Motor neuron (in vitro differentiated cells): ENCODE measurements around the gene LDAH. TPM values are rescaled to one million over a fixed set of nuclear protein-coding genes. Genes with fewer than 3 reads are reported as not detected.

ENCODE experiments used
- ATAC-seq, 8 experiments: fragments of 200-7000 bp; cut with Tn5 transposase; replicated peaks in 6 of 8; 2 replicates each; pipeline ENCODE4 v1.8.0; 2021; ENCODE audit warnings: mild to moderate bottlenecking in 8 of 8, moderate library complexity in 8 of 8
- H3K27ac ChIP-seq, 2 donors: fragments of 250-450 bp; sonication (Bioruptor Pico); 2 replicates each; pipeline ENCODE4 v1.9.0; 2021; ENCODE audit warnings: antibody characterized with exemption in 2 of 2, mild to moderate bottlenecking in 2 of 2, moderate library complexity in 1 of 2
- H3K4me1 ChIP-seq, 2 donors: fragments of 250-450 bp; sonication (Bioruptor Pico); replicated peaks in 1 of 2; 2 replicates each; pipeline ENCODE4 v1.6.1; 2021; ENCODE audit warnings: antibody characterized with exemption in 2 of 2, mild to moderate bottlenecking in 2 of 2, moderate library complexity in 1 of 2
- H3K4me3 ChIP-seq, 5 donors: fragments of 250-450 bp; sonication (Bioruptor Pico); 2 replicates each; pipeline ENCODE4 v1.9.0; 2021; ENCODE audit warnings: antibody characterized with exemption in 5 of 5, mild to moderate bottlenecking in 5 of 5, moderate library complexity in 4 of 5
- WGBS, 10 experiments: fragments of 450-650 bp; shearing (Covaris generic); methylation state at CpG; one replicate each; pipeline ENCODE4 v1.0.0; 2022; 5-methylcytosine and 5-hydroxymethylcytosine counted together
- in situ Hi-C, 9 experiments: fragments of 400-800 bp; cut with MboI; loops; one replicate each; pipeline ENCODE4 v1.15.0; 2021; ENCODE audit warnings: low sequenced_read_pairs in 9 of 9, low pct_unique_long_range_greater_than_20kb in 2 of 9; ENCODE audit not compliant: unreplicated experiment in 9 of 9
- total RNA-seq, 8 experiments: library from RNA; unstranded; fragments of 300-600 nt; gene quantifications; 2 replicates each; pipeline versions ENCODE4 v1.2.3 to v1.2.4, GENCODE V29; 2022

The LDAH gene
- total RNA-seq, 8 experiments from 2014 or later = 14.8 to 28.4 (median 23.3) TPM

- no peak for ATAC-seq
- Histone ChIP-seq H3K27ac (no peak overlapping the region), H3K4me3 (no peak overlapping the region), H3K4me1 (peaks cover 16 to 22% of the 10 kb centered on the region in 2 donors)
- in situ Hi-C loops = loop anchor here in 5 of 9 experiments (10.0 to 25.0 kb wide), 4 partner anchors 203 to 535 kb away; partner anchors contain the start of gene RHOB (in 4 of the 5)
- 40 to 100% (median 77%) methylated on average over 1 to 8 of the region's 8 CpGs; no CpG with 5 or more reads in 5 of the 10 experiments for WGBS, 10 experiments
Measured at GRCh38 chr2:20647738-20648137, 175.2 kb downstream of the LDAH start.

- in situ Hi-C loops = loop anchor here in 5 of 9 experiments (10.0 to 25.0 kb wide), 4 partner anchors 202 to 535 kb away; partner anchors contain the start of gene RHOB (in 4 of the 5)
- WGBS, 10 experiments = 79% methylated on average over 2 of the region's 3 CpGs; no CpG with 5 or more reads in 9 of the 10 experiments
- no peak for ATAC-seq
- Histone ChIP-seq H3K4me3 (no peak overlapping the region), H3K27ac (no peak overlapping the region), H3K4me1 (peaks cover 17 to 23% of the 10 kb centered on the region in 2 donors)
Measured at GRCh38 chr2:20647211-20647610, 175.7 kb downstream of the LDAH start.

GRCh38 chr2:20646446-20646845, 176.5 kb downstream of the LDAH start:
- no peak overlapping the region for H3K27ac ChIP-seq
- in situ Hi-C loops = loop anchor here in 5 of 9 experiments (10.0 to 25.0 kb wide), 4 partner anchors 202 to 534 kb away; partner anchors contain the start of gene RHOB (in 4 of the 5)
- 80 to 100% (median 97%) methylated on average over 1 to 13 of the region's 20 CpGs; no CpG with 5 or more reads in 4 of the 10 experiments for whole genome bisulfite sequencing, 10 experiments
- no peak for ATAC-seq
- H3K4me3 ChIP-seq = no peak overlapping the region
- H3K4me1 ChIP-seq = peaks cover 20 to 26% of the 10 kb centered on the region in 2 donors

GRCh38 chr2:20645761-20646160, 177.1 kb downstream of the LDAH start:
- Histone ChIP-seq H3K4me3 (no peak overlapping the region), H3K4me1 (peaks cover 27 to 30% of the 10 kb centered on the region in 2 donors), H3K27ac (no peak overlapping the region)
- no peak for ATAC-seq
- in situ Hi-C loops = loop anchor here in 5 of 9 experiments (10.0 to 25.0 kb wide), 4 partner anchors 201 to 533 kb away; partner anchors contain the start of gene RHOB (in 4 of the 5)
- WGBS, 10 experiments = 73 to 100% (median 79%) methylated on average over 2 to 4 of the region's 10 CpGs; no CpG with 5 or more reads in 7 of the 10 experiments

- Histone ChIP-seq H3K27ac (no peak overlapping the region), H3K4me3 (no peak overlapping the region), H3K4me1 (peaks cover 27 to 28% of the 10 kb centered on the region in 2 donors)
- no peak for ATAC-seq
- in situ Hi-C loops = loop anchor here in 5 of 9 experiments (10.0 to 25.0 kb wide), 4 partner anchors 200 to 533 kb away; partner anchors contain the start of gene RHOB (in 4 of the 5)
- WGBS, 10 experiments = 60 to 100% (median 95%) methylated on average over 1 to 3 of the region's 14 CpGs; no CpG with 5 or more reads in 6 of the 10 experiments
Measured at GRCh38 chr2:20645301-20645701, 177.6 kb downstream of the LDAH start.

- ATAC-seq = no peak
- H3K4me1 ChIP-seq = peaks cover 24 to 27% of the 10 kb centered on the region in 2 donors
- in situ Hi-C loops = loop anchor here in 5 of 9 experiments (10.0 to 25.0 kb wide), 4 partner anchors 199 to 532 kb away; partner anchors contain the start of gene RHOB (in 4 of the 5)
- H3K4me3 ChIP-seq = no peak overlapping the region
- 46 to 90% (median 79%) methylated on average over 1 to 3 of the region's 3 CpGs; no CpG with 5 or more reads in 2 of the 10 experiments for WGBS, 10 experiments
- H3K27ac ChIP-seq = no peak overlapping the region
Measured at GRCh38 chr2:20643826-20644225, 179.1 kb downstream of the LDAH start.

- peaks cover 18 to 21% of the 10 kb centered on the region in 2 donors for H3K4me1 ChIP-seq
- in situ Hi-C loops = loop anchor here in 5 of 9 experiments (10.0 to 25.0 kb wide), 4 partner anchors 198 to 531 kb away; partner anchors contain the start of gene RHOB (in 4 of the 5)
- WGBS, 10 experiments = 77 to 100% (median 90%) methylated on average over 1 to 4 of the region's 7 CpGs; no CpG with 5 or more reads in 3 of the 10 experiments
Measured at GRCh38 chr2:20643060-20643459, 179.8 kb downstream of the LDAH start.

GRCh38 chr2:20642055-20642971, 180.6 kb downstream of the LDAH start:
- H3K4me3 ChIP-seq = no peak overlapping the region
- H3K4me1 ChIP-seq = peaks cover 12 to 16% of the 10 kb centered on the region in 2 donors
- in situ Hi-C loops = loop anchor here in 5 of 9 experiments (10.0 to 25.0 kb wide), 4 partner anchors 198 to 530 kb away; partner anchors contain the start of gene RHOB (in 4 of the 5)
- ATAC-seq = peak; percentile 71 to 100 (median 82)
- WGBS, 10 experiments = 0 to 100% (median 58%) methylated on average over 1 to 11 of the region's 26 CpGs; no CpG with 5 or more reads in 3 of the 10 experiments
- peak overlapping the region in 1 of 2 donors; percentile 72 for H3K27ac ChIP-seq

More at GRCh38 chr2:20643060-20643459, 179.8 kb downstream of the LDAH start:
- no peak for ATAC-seq
- H3K27ac ChIP-seq = no peak overlapping the region
- H3K4me3 ChIP-seq = no peak overlapping the region

GRCh38 chr2:20641123-20641985, 181.5 kb downstream of the LDAH start:
- peak overlapping the region; percentile 39 to 72 for H3K27ac ChIP-seq
- 20 to 100% (median 72%) methylated on average over 1 to 13 of the region's 23 CpGs; no CpG with 5 or more reads in 3 of the 10 experiments for WGBS, 10 experiments
- no peak overlapping the region for H3K4me3 ChIP-seq
- peak in 6 of 8 experiments; percentile 9 to 91 (median 87) for ATAC-seq
- H3K4me1 ChIP-seq = peaks cover 12 to 16% of the 10 kb centered on the region in 2 donors
- in situ Hi-C loops = loop anchor here in 5 of 9 experiments (10.0 to 25.0 kb wide), 4 partner anchors 197 to 529 kb away; partner anchors contain the start of gene RHOB (in 4 of the 5)

GRCh38 chr2:20640411-20641122, 182.3 kb downstream of the LDAH start:
- 60 to 100% (median 89%) methylated on average over 1 to 6 of the region's 14 CpGs; no CpG with 5 or more reads in 6 of the 10 experiments for WGBS, 10 experiments
- in situ Hi-C loops = loop anchor here in 5 of 9 experiments (10.0 to 25.0 kb wide), 4 partner anchors 196 to 528 kb away; partner anchors contain the start of gene RHOB (in 4 of the 5)
- Histone ChIP-seq H3K4me3 (no peak overlapping the region), H3K4me1 (peaks cover 14 to 17% of the 10 kb centered on the region in 2 donors), H3K27ac (peak overlapping the region; percentile 39 to 72)
- ATAC-seq = no peak
